Upper lobe of left lung (tissue), 6 donors: Measurements from ENCODE around the gene RPL35. TPM values are rescaled to one million over a fixed set of nuclear protein-coding genes. Genes with fewer than 3 reads are reported as not detected.

Source experiments
- ATAC-seq, 2 donors: fragments of 200-7000 bp; cut with Tn5 transposase; one replicate each; pipeline ENCODE4 v1.9.1; 2022; ENCODE audit warnings: mild to moderate bottlenecking in 2 of 2, moderate library complexity in 2 of 2; ENCODE audit not compliant: low FRiP score in 2 of 2
- DNase-seq, 2 donors: peaks; one replicate each; pipeline ENCODE4 v3.0.0-alpha.2; 2019 to 2020
- H3K27ac ChIP-seq, 4 donors: fragments of 200-600 bp; sonication (generic); one replicate each; pipeline ENCODE4 v1.5.1; 2016 to 2019
- H3K27me3 ChIP-seq, 4 donors: fragments of 200-600 bp; sonication (generic); one replicate each; pipeline ENCODE4 v1.5.1; 2017 to 2019
- H3K36me3 ChIP-seq, 4 donors: fragments of 200-600 bp; sonication (generic); one replicate each; pipeline ENCODE4 v1.5.1; 2016 to 2019
- H3K4me1 ChIP-seq, 4 donors: fragments of 200-600 bp; sonication (generic); one replicate each; pipeline ENCODE4 v1.5.1; 2018 to 2019
- H3K4me3 ChIP-seq, 4 donors: fragments of 200-600 bp; sonication (generic); one replicate each; pipeline ENCODE4 v1.5.1; 2017 to 2019; ENCODE audit warnings: mild to moderate bottlenecking in 2 of 4, moderate library complexity in 1 of 4
- H3K9me3 ChIP-seq, 4 donors: fragments of 200-600 bp; sonication (generic); one replicate each; pipeline ENCODE4 v1.5.1; 2018 to 2019
- CTCF ChIP-seq, 6 experiments: fragments of 450-650 bp in 4 of 6; fragments of 200-600 bp in 2 of 6; sonication (generic) in 2 of 6; IDR thresholded peaks; one replicate each; pipeline ENCODE4 v1.5.1; 2016 to 2019; ENCODE audit warnings: antibody characterized with exemption in 6 of 6
- EP300 ChIP-seq, 4 donors: sonication (generic); formaldehyde crosslinking; IDR thresholded peaks; one replicate each; pipeline ENCODE4 v1.5.1; 2017; ENCODE audit warnings: antibody characterized with exemption in 4 of 4, control low read depth in 2 of 4
- POLR2A ChIP-seq, 4 donors: fragments of 450-650 bp; IDR thresholded peaks; one replicate each; pipeline ENCODE4 v1.5.1; 2016 to 2017; ENCODE audit warnings: antibody characterized with exemption in 4 of 4, mild to moderate bottlenecking in 2 of 4
- POLR2AphosphoS5 ChIP-seq, 2 donors: sonication (generic); formaldehyde crosslinking; IDR thresholded peaks; one replicate each; pipeline ENCODE4 v1.5.1; 2017; ENCODE audit warnings: antibody characterized with exemption in 2 of 2
- WGBS, 2 donors: methylation state at CpG; one replicate each; pipeline ENCODE4 v1.1.5; 2017 to 2018; 5-methylcytosine and 5-hydroxymethylcytosine counted together
- total RNA-seq, 6 donors: library from RNA; depleted of rRNA in 4 of 6; stranded (reverse); fragments of >200 nt in 4 of 6; gene quantifications; one replicate each; pipeline versions ENCODE4 v1.1.0 to v1.2.1, GENCODE V29; 2016 to 2021
- donor health status: DM: no; HTN: no; CAD: no; lungs with moderate emphysema.
- donor health status: DM: no; HTN: yes; CAD: no; lungs with severe emphysema.

RPL35 gene
- total RNA-seq, 6 donors from 2014 or later, result 646 to 1,381 (median 944) TPM

DNA sequence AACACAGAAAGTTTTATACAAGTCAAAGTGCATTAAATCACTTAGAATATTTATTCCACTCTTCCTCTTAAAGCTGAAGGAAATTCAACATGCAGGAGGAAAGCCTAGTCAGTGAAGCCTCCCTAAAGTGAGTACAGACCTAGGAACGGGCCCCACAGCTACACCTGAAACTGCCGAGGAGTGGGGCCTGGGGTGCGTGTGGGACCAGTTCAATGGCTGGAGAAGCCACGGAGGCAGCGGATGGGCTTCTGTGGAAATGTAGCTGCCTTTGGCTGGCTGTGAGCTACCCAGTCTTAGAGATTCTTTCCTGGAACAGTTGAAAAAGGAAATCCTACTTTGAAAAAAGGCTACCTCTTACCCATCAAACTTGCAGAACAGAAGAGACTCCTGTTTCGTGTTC lies 16.8 kb upstream of the RPL35 start:
- no peaks in the 10 kb centered on the region for H3K27me3 ChIP-seq
- TF ChIP-seq EP300 (IDR thresholded peaks at IDR 0.05), result no peak
- H3K27ac ChIP-seq, result no peak overlapping the region
- 90 to 96% methylated on average over 6 of the region's 6 CpGs for WGBS, 2 donors
- peaks cover 29 to 98% (median 88%) of the 10 kb centered on the region in 4 donors for H3K36me3 ChIP-seq
- peaks cover 5 to 16% (median 11%) of the 10 kb centered on the region in 4 donors for H3K4me1 ChIP-seq
- no peak for DNase-seq
- ATAC-seq, result no peak
- no peak overlapping the region for H3K4me3 ChIP-seq
- no peaks in the 10 kb centered on the region for H3K9me3 ChIP-seq

GRCh38 chr9:124878021-124878420 lies 16.3 kb upstream of the RPL35 start:
- H3K27me3 ChIP-seq, result no peaks in the 10 kb centered on the region
- no peaks in the 10 kb centered on the region for H3K9me3 ChIP-seq
- peaks cover 10 to 21% (median 16%) of the 10 kb centered on the region in 4 donors for H3K4me1 ChIP-seq
- DNase-seq (no peak), ATAC-seq (peak in 1 of 2 donors; percentile 44)
- no peak overlapping the region for H3K27ac ChIP-seq
- TF ChIP-seq POLR2A (IDR thresholded peaks at IDR 0.05), result no peak
- no peak for TF ChIP-seq POLR2AphosphoS5 (IDR thresholded peaks at IDR 0.05)
- no peak for TF ChIP-seq EP300 (IDR thresholded peaks at IDR 0.05)
- TF ChIP-seq CTCF (IDR thresholded peaks at IDR 0.05), result no peak
- no peak overlapping the region for H3K4me3 ChIP-seq
- peaks cover 29 to 100% (median 92%) of the 10 kb centered on the region in 4 donors for H3K36me3 ChIP-seq
- WGBS, 2 donors, result 56 to 67% methylated on average over 1 of the region's 1 CpG

DNA sequence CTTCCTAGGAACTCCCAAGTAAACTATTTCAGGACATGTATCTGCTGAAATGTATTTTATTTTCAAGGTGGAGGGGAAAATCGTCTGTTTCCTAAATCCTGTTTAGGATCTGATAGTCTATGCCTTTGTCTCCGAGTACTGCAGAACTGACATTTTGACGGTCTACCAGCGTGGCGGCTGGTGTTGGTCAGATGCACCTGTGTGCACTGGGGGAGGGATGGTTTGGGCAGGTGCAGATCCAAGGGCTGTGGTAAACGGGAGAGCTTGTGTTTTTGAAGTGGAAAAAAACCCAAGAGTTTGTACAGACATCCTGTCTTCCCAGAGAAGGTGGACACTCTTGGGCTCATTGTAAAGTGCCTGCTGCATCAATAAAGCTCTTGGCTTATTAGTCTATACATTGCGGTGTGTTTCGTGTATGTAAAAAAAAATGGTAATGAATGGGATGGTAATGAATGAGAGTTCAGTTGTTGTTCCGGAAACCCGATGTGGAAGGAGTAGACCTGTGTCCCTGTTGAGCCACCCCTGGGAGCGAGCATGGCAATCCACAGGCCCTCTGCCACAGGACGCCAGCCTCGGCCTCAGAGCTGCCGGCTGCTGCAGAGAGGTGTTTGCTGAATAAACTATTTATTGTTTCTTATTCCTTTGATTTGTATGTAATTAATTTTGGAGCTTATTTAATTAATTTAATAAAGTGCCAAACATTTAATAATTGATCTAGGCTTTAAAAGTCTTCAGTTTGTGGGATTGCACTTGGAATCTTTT lies 15.4 kb upstream of the RPL35 start:
- no peak overlapping the region for H3K27ac ChIP-seq
- 85 to 86% methylated on average over 14 of the region's 14 CpGs for WGBS, 2 donors
- peaks cover 27 to 93% (median 86%) of the 10 kb centered on the region in 4 donors for H3K36me3 ChIP-seq
- DNase-seq (peak in 1 of 2 donors; percentile 59), ATAC-seq (no peak)
- no peaks in the 10 kb centered on the region for H3K9me3 ChIP-seq
- no peaks in the 10 kb centered on the region for H3K27me3 ChIP-seq
- no peak overlapping the region for H3K4me3 ChIP-seq
- TF ChIP-seq EP300 (IDR thresholded peaks at IDR 0.05) (no peak), POLR2AphosphoS5 (IDR thresholded peaks at IDR 0.05) (no peak), CTCF (IDR thresholded peaks at IDR 0.05) (no peak), POLR2A (IDR thresholded peaks at IDR 0.05) (no peak)
- H3K4me1 ChIP-seq, result peaks cover 17 to 29% (median 25%) of the 10 kb centered on the region in 4 donors

DNA sequence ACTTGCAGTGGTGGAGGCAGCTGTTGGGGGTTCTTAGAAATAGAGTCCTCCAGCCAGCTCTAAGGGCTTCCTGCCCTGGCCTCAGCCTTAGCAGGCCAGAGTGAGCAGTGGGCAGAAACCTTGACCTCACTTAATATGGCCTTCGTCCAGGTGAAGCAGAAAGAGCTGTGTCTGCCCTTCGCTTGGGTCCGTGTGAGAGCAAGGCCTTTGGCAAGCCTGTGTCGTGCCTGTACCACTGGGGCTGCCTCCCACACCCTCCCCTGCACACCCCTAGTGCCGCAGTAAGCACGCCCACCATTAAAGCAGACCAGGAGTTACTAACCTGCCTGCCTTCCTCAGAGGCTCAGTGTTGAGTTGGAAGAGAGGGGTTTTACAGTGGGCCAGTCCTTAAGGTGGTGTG lies 13.7 kb upstream of the RPL35 start:
- 92% methylated on average over 6 of the region's 6 CpGs for WGBS, 2 donors
- ATAC-seq, result no peak
- Histone ChIP-seq H3K4me1 (peaks cover 34 to 46% (median 42%) of the 10 kb centered on the region in 4 donors), H3K4me3 (no peak overlapping the region), H3K36me3 (peaks cover 26 to 76% (median 70%) of the 10 kb centered on the region in 4 donors), H3K27ac (no peak overlapping the region), H3K27me3 (no peaks in the 10 kb centered on the region), H3K9me3 (no peaks in the 10 kb centered on the region)
- TF ChIP-seq CTCF (IDR thresholded peaks at IDR 0.05) (no peak), EP300 (IDR thresholded peaks at IDR 0.05) (no peak), POLR2A (IDR thresholded peaks at IDR 0.05) (no peak), POLR2AphosphoS5 (IDR thresholded peaks at IDR 0.05) (no peak)
- no peak for DNase-seq

- no peaks in the 10 kb centered on the region for H3K27me3 ChIP-seq
- no peak overlapping the region for H3K4me3 ChIP-seq
- TF ChIP-seq POLR2AphosphoS5 (IDR thresholded peaks at IDR 0.05) (no peak), CTCF (IDR thresholded peaks at IDR 0.05) (no peak), POLR2A (IDR thresholded peaks at IDR 0.05) (no peak), EP300 (IDR thresholded peaks at IDR 0.05) (no peak)
- ATAC-seq (no peak), DNase-seq (no peak)
- H3K4me1 ChIP-seq, result peaks cover 37 to 54% (median 48%) of the 10 kb centered on the region in 4 donors
- peaks cover 19 to 57% (median 53%) of the 10 kb centered on the region in 4 donors for H3K36me3 ChIP-seq
- H3K27ac ChIP-seq, result peak overlapping the region in 3 of 4 donors; percentile 6 to 97 (median 88)
- H3K9me3 ChIP-seq, result no peaks in the 10 kb centered on the region
- 91 to 92% methylated on average over 10 to 14 of the region's 14 CpGs for WGBS, 2 donors
Measured at GRCh38 chr9:124873664-124874063, 11.9 kb upstream of the RPL35 start.
